ENCODE data around the gene KLK6. TPM values are rescaled to one million over a fixed set of nuclear protein-coding genes. Genes with fewer than 3 reads are reported as not detected.

KLK6 gene
- total and polyA plus RNA-seq, 11 donors = not detected

DNA sequence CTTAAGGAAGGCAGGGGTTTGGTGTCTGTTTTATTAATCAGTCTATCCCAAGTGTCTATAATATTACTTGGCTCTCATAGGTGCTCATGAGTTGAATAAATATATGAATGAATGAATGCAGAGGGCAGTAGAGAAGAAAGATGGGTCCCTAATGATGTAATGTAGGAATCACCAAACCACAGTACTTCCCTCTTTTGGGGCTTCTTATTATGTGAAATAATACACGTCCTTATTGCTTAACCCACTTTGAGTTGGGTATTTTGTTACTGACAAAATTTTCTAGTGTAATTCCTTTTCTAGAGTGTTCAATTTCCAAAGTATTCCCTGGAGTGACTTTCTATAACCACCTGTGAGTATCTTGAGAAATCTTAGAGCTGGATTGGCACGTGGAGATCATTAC is 29.8 kb downstream of the KLK6 start:
- H3K4me1 ChIP-seq = no peaks in the 10 kb centered on the region
- H3K27me3 ChIP-seq = peaks cover 0 to 11% (median 3%) of the 10 kb centered on the region in 9 donors
- no peak overlapping the region for H3K4me3 ChIP-seq
- WGBS, 4 donors = 64 to 73% (median 69%) methylated on average over 2 of the region's 2 CpGs
- no peak overlapping the region for H3K27ac ChIP-seq
- peaks cover 0 to 10% (median 2%) of the 10 kb centered on the region in 12 donors for H3K9me3 ChIP-seq
- intact Hi-C loops (cut with DNase I) = loop anchor here in 3 of 10 donors (1.0 to 10.0 kb wide), 3 partner anchors 18 to 155 kb away; partner anchors contain the start of gene KLK10 (in 2 of the 3)
- TF ChIP-seq, protein P1, sequence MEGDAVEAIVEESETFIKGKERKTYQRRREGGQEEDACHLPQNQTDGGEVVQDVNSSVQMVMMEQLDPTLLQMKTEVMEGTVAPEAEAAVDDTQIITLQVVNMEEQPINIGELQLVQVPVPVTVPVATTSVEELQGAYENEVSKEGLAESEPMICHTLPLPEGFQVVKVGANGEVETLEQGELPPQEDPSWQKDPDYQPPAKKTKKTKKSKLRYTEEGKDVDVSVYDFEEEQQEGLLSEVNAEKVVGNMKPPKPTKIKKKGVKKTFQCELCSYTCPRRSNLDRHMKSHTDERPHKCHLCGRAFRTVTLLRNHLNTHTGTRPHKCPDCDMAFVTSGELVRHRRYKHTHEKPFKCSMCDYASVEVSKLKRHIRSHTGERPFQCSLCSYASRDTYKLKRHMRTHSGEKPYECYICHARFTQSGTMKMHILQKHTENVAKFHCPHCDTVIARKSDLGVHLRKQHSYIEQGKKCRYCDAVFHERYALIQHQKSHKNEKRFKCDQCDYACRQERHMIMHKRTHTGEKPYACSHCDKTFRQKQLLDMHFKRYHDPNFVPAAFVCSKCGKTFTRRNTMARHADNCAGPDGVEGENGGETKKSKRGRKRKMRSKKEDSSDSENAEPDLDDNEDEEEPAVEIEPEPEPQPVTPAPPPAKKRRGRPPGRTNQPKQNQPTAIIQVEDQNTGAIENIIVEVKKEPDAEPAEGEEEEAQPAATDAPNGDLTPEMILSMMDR (IDR thresholded peaks at IDR 0.05) = no peak
- no peak for TF ChIP-seq POLR2A (IDR thresholded peaks at IDR 0.05)
- H3K36me3 ChIP-seq = no peaks in the 10 kb centered on the region
- DNase-seq (no peak), ATAC-seq (no peak)

DNA sequence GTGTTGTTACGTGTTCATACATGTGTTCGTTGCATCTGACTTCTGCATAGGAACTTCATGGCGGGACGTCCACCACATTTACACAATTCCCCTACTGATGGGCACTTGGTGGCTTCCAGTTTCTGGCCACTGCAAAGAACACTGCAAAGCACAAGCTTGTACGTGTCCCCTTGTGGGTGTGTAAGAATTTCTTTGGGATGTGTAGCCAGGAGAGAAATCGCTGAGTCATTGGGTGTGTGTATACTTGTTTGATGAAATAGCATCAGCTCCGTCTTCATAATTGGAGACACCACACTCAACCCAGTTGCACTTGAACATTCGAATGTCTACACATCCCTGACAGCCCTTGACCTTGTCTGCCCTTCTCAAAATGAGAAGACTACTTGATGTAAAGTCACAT is 35.8 kb downstream of the KLK6 start:
- intact Hi-C loops (cut with DNase I) = loop anchor here in 9 of 10 donors (5.0 to 10.0 kb wide), 5 partner anchors 81 to 234 kb away; partner anchors contain the start of gene KLK10 (in 2 of the 9)
- TF ChIP-seq, protein P1 (IDR thresholded peaks at IDR 0.05) = no peak
- TF ChIP-seq POLR2A (IDR thresholded peaks at IDR 0.05) = no peak
- DNase-seq (no peak), ATAC-seq (no peak)
- WGBS, 4 donors = 75 to 82% (median 77%) methylated on average over 8 of the region's 8 CpGs
- no peaks in the 10 kb centered on the region for H3K4me1 ChIP-seq
- no peaks in the 10 kb centered on the region for H3K36me3 ChIP-seq
- H3K4me3 ChIP-seq = no peak overlapping the region
- peaks cover 0 to 38% (median 8%) of the 10 kb centered on the region in 9 donors for H3K27me3 ChIP-seq
- no peak overlapping the region for H3K27ac ChIP-seq
- H3K9me3 ChIP-seq = no peaks in the 10 kb centered on the region

DNA sequence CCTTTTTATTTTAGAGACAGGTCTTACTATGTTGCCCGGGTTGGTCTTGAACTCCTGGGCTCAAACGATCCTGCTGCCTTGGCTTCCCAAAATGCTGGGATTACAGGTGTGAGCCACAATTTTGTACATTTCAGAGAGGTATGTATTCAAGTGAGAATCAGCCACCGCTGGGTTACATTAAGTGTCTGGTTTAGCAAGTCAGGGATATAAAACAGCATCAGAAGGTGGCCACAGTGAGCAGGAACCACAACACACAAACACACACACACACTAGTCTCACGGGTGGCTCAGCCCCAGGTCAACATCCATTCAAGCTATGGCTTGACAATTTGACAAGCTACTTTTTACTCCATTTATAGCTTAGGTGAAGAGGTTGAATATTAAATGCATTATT is 36.7 kb downstream of the KLK6 start:
- TF ChIP-seq POLR2A (IDR thresholded peaks at IDR 0.05) = no peak
- TF ChIP-seq, protein P1 (IDR thresholded peaks at IDR 0.05) = no peak
- H3K9me3 ChIP-seq = no peaks in the 10 kb centered on the region
- H3K4me1 ChIP-seq = no peaks in the 10 kb centered on the region
- intact Hi-C loops (cut with DNase I) = loop anchor here in 9 of 10 donors (5.0 to 10.0 kb wide), 5 partner anchors 82 to 235 kb away; partner anchors contain the start of gene KLK10 (in 2 of the 9)
- peaks cover 0 to 42% (median 9%) of the 10 kb centered on the region in 9 donors for H3K27me3 ChIP-seq
- H3K27ac ChIP-seq = no peak overlapping the region
- no peak for DNase-seq
- no peak overlapping the region for H3K4me3 ChIP-seq
- H3K36me3 ChIP-seq = no peaks in the 10 kb centered on the region
- no peak for ATAC-seq
- WGBS, 4 donors = 63 to 71% (median 67%) methylated on average over 4 of the region's 4 CpGs

DNA sequence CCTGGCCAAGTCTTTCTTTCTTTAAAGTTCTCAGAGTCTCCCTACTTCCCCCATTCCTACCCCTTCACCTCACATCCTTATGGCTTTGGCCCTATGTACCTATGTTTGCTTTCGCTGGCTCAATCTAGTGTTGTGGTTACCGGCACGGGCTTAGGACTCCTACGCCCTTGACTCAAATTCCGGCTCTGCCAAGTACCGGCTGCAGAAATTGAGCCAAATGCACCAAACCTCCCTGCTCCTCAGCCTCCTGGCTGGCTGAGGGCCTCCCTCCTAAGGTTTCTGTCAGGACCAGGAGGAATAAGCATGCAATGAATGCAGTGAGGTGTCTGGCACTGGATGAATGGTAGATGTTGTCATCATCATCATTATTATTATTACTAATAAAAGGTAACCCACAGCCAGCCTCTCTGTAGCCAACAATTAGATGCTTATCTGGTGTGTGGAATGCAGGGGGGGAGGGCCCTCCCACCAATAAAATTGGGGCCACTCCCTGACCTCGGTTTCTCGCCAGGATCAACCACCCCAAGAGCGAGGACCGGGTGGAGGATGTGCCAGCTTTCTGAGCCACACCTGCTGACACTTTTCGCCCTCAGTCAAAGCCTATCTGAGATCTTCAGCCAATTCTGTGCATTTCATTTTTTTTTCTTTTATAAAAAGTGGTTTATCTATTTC is 37.2 kb downstream of the KLK6 start:
- WGBS, 4 donors = 78 to 89% (median 80%) methylated on average over 11 of the region's 11 CpGs
- TF ChIP-seq POLR2A (IDR thresholded peaks at IDR 0.05) = no peak
- TF ChIP-seq, protein P1 (IDR thresholded peaks at IDR 0.05) = no peak
- Histone ChIP-seq H3K4me3 (no peak overlapping the region), H3K4me1 (no peaks in the 10 kb centered on the region), H3K9me3 (no peaks in the 10 kb centered on the region), H3K36me3 (no peaks in the 10 kb centered on the region), H3K27me3 (peaks cover 0 to 47% (median 9%) of the 10 kb centered on the region in 9 donors), H3K27ac (no peak overlapping the region)
- no peak for DNase-seq
- no peak for ATAC-seq
- intact Hi-C loops (cut with DNase I) = loop anchor here in 9 of 10 donors (5.0 to 10.0 kb wide), 5 partner anchors 83 to 235 kb away; partner anchors contain the start of gene KLK10 (in 2 of the 9)
